Heart right ventricle (tissue), 16 donors: ENCODE measurements around the gene ABCC4. TPM values are rescaled to one million over a fixed set of nuclear protein-coding genes. Genes with fewer than 3 reads are reported as not detected.

Experiments
- ATAC-seq, 8 donors: fragments of 200-7000 bp; cut with Tn5 transposase; one replicate each; pipeline ENCODE4 v1.9.1; 2020; ENCODE audit warnings: mild to moderate bottlenecking in 8 of 8, moderate library complexity in 8 of 8, moderate number of reproducible peaks in 1 of 8
- DNase-seq, 2 donors: peaks; one replicate each; pipeline ENCODE4 v3.0.0-alpha.2; 2020
- H3K27ac ChIP-seq, 10 donors: fragments of 200-600 bp; sonication (generic) in 2 of 10; one replicate each; pipeline versions ENCODE4 v1.5.0 to v1.8.0; 2020 to 2022; ENCODE audit warnings: mild to moderate bottlenecking in 3 of 10
- H3K27me3 ChIP-seq, 7 donors: fragments of 200-600 bp; one replicate each; pipeline ENCODE4 v1.8.0; 2021 to 2022; ENCODE audit warnings: mild to moderate bottlenecking in 2 of 7
- H3K36me3 ChIP-seq, 9 donors: fragments of 200-600 bp; sonication (generic) in 1 of 9; one replicate each; pipeline versions ENCODE4 v1.5.0 to v1.8.0; 2020 to 2022; ENCODE audit warnings: mild to moderate bottlenecking in 2 of 9
- H3K4me1 ChIP-seq, 9 donors: fragments of 200-600 bp; sonication (generic) in 1 of 9; one replicate each; pipeline versions ENCODE4 v1.5.0 to v1.8.0; 2020 to 2022; ENCODE audit warnings: mild to moderate bottlenecking in 4 of 9
- H3K4me3 ChIP-seq, 10 donors: fragments of 200-600 bp; sonication (generic) in 2 of 10; one replicate each; pipeline versions ENCODE4 v1.5.0 to v1.8.0; 2020 to 2022; ENCODE audit warnings: mild to moderate bottlenecking in 7 of 10, moderate library complexity in 2 of 10
- H3K9me3 ChIP-seq, 11 donors: fragments of 200-600 bp in 10 of 11; sonication (generic) in 2 of 11; one replicate each; pipeline versions ENCODE4 v1.5.0 to v1.8.0; 2013 to 2022; ENCODE audit warnings: mild to moderate bottlenecking in 2 of 11, control low read depth in 1 of 11, moderate library complexity in 1 of 11
- WGBS, 2 donors: extraction: QIAGEN DNeasy Blood & Tissue Kit; methylation state at CpG; one replicate each; pipeline ENCODE4 v1.1.7; 2013; ENCODE audit warnings: inconsistent platforms in 1 of 2; 5-methylcytosine and 5-hydroxymethylcytosine counted together
- intact Hi-C, 10 donors: fragments of 100-400 bp; cut with DNase I; formaldehyde crosslinking; loops; one replicate each; pipeline versions ENCODE4 v1.11.1 to v1.14.2; 2022
- polyA plus RNA-seq, 2 donors: library from polyadenylated mRNA; stranded (reverse); fragments of 200-250 nt; gene quantifications; one replicate each; pipeline ENCODE4 v1.2.3, GENCODE V29; 2013
- total RNA-seq, 10 donors: library from RNA; stranded (reverse); fragmentation: NEBNext Ultra II Directional in 3 of 10; extraction: Animal tissue kit (Norgen Biotek cat#: 25700) in 3 of 10; gene quantifications; one replicate each; pipeline versions ENCODE4 v1.2.1 to v1.2.4, GENCODE V29; 2021 to 2023
- TF ChIP-seq, protein P1 (sequence below), 9 donors: fragments of 200-600 bp; sonication (generic) in 2 of 9; IDR thresholded peaks; one replicate each; pipeline versions ENCODE4 v1.5.0 to v1.8.0; 2021 to 2022; ENCODE audit warnings: antibody characterized with exemption in 9 of 9, mild to moderate bottlenecking in 5 of 9, moderate library complexity in 1 of 9
- donor health status: Arrhythmogenic right ventricular cardiomyopathy.
- donor health status: ischemic (EF 13 %, LVEDD 7.1; RV severe dilation, severe dysfunction).
- donor health status: healthy with polysubstance abuse.
- donor health status: DM: no; HTN: yes; CAD: no.
- donor health status: DM: no; HTN: no; CAD: no.
- donor health status: ischemic (EF 25% LVEDD 6.9; RV normal size, moderate dysfunction).
- donor health status: ischemic (EF 25% LVEDD 5.7; RV mildly dilated, moderate dysfunction).
- donor health status: healthy.
- donor health status: DM: yes; HTN: yes; CAD: no.
- donor health status: Ischemic cardiomyopathy.
- donor health status: ischemic (EF 35%, LVEDD 5.7; RV mildly dilated, moderate dysfunction).
- donor health status: nonischemic (EF 11% LVEDD 7.7; RV severe dilation, severe dysfunction).
- donor health status: DM: yes; HTN: yes; CAD: no.
- donor health status: PGD.
- donor health status: ischemic (EF 29% LVEDD 5.4; RV normal size, mild dysfunction).
- donor health status: nonischemic (EF 23%, LVEDD 6.1; RV moderate dilation, normal function).

The ABCC4 gene
- total and polyA plus RNA-seq, 12 donors = 1.1 to 6.7 (median 3.9) TPM

GRCh38 chr13:95298971-95299621 lies 2.2 kb downstream of the ABCC4 start:
- Histone ChIP-seq H3K36me3 (no peaks in the 10 kb centered on the region), H3K4me3 (no peak overlapping the region), H3K9me3 (no peaks in the 10 kb centered on the region), H3K4me1 (peaks cover 0 to 42% (median 22%) of the 10 kb centered on the region in 9 donors), H3K27me3 (peaks cover 0 to 10% (median 0%) of the 10 kb centered on the region in 7 donors), H3K27ac (peak overlapping the region in 1 of 10 donors; percentile 23)
- DNase-seq = no peak
- intact Hi-C loops = loop anchor here in 7 of 10 donors (5.0 to 10.0 kb wide), 5 partner anchors 78 to 176 kb away; no protein-coding TSS in a partner anchor
- ATAC-seq = peak in 1 of 8 donors; percentile 14
- WGBS, 2 donors = 85 to 87% methylated on average over 11 of the region's 11 CpGs
- TF ChIP-seq, protein P1, sequence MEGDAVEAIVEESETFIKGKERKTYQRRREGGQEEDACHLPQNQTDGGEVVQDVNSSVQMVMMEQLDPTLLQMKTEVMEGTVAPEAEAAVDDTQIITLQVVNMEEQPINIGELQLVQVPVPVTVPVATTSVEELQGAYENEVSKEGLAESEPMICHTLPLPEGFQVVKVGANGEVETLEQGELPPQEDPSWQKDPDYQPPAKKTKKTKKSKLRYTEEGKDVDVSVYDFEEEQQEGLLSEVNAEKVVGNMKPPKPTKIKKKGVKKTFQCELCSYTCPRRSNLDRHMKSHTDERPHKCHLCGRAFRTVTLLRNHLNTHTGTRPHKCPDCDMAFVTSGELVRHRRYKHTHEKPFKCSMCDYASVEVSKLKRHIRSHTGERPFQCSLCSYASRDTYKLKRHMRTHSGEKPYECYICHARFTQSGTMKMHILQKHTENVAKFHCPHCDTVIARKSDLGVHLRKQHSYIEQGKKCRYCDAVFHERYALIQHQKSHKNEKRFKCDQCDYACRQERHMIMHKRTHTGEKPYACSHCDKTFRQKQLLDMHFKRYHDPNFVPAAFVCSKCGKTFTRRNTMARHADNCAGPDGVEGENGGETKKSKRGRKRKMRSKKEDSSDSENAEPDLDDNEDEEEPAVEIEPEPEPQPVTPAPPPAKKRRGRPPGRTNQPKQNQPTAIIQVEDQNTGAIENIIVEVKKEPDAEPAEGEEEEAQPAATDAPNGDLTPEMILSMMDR (IDR thresholded peaks at IDR 0.05) = no peak

DNA sequence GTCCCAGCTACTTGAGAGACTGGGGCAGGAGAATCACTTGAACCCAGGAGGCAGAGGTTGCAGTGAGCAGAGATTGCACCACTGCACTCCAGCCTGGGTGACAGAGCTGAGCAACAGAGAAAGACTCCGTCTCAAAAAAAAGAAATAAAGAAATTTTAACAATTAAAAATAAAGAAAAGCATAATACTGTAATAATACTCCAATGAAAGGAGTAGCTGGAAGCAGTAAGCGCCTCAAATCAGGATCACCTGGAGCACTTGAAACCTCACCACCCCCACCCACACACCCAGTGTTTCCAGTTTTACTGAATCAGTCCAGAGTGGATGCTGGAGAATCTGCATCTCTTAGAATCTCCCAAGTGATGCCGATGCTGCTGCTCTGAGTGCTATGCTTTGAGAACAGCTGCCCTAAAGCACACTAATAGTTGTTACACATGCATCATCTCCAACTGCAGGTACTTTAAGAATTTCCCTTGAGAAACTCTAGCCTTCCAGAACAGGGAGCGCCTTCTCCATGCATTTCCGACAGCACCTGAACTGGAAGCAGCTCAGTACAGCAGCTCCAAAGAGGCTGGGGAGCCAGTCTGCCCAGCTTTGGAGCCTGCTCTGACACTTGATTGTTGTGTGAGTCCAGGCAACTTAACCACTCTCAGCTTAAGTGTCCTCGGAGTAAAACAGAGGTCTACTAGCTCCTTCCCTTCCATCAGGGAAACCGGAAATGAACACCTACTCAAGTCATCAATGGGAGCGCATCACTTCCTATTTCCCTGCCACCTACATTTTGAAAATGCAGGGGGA lies 2.9 kb downstream of the ABCC4 start:
- DNase-seq (no peak), ATAC-seq (no peak)
- Histone ChIP-seq H3K27ac (peak overlapping the region in 1 of 10 donors; percentile 23), H3K27me3 (peaks cover 0 to 10% (median 0%) of the 10 kb centered on the region in 7 donors), H3K4me3 (no peak overlapping the region), H3K9me3 (no peaks in the 10 kb centered on the region), H3K4me1 (peaks cover 0 to 42% (median 22%) of the 10 kb centered on the region in 9 donors), H3K36me3 (no peaks in the 10 kb centered on the region)
- TF ChIP-seq, protein P1 (IDR thresholded peaks at IDR 0.05) = no peak
- intact Hi-C loops = loop anchor here in 7 of 10 donors (5.0 to 10.0 kb wide), 5 partner anchors 79 to 176 kb away; no protein-coding TSS in a partner anchor
- 82 to 86% methylated on average over 8 of the region's 8 CpGs for WGBS, 2 donors

DNA sequence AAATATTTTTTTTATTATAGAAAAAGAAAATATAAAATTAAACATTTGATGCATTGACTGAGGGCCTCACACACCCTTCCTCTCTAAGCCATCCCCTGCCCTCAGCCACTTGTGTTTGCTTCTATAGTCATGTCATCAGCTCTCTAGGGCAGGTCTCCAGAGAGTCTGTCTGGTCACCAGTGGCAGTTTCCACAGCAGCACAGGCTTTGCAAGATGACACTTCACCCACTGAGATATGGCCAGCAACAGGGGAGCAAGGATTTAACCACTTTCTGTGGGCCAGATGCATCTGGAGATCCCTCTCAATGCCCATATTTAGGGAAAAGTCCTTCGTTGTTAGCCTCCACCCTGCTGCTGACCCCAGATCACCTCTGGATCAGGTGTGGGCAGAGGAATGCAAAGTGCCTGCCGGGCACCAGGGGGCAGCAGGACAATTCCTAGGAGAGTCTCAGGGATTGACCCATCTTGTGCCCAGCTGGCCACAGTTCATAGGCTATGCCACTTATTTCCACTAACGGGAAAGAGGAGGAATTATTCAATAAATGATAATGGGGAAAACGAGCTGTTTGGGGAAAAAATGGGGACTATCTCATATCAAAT lies 4.8 kb downstream of the ABCC4 start:
- 35 to 43% methylated on average over 4 of the region's 4 CpGs for WGBS, 2 donors
- H3K27ac ChIP-seq = peak overlapping the region in 1 of 10 donors; percentile 52
- intact Hi-C loops = loop anchor here in 7 of 10 donors (1.0 to 10.0 kb wide), 7 partner anchors 81 to 178 kb away; no protein-coding TSS in a partner anchor
- H3K4me1 ChIP-seq = peaks cover 0 to 33% (median 14%) of the 10 kb centered on the region in 9 donors
- ATAC-seq = peak in 7 of 8 donors; percentile 34 to 79 (median 45)
- H3K9me3 ChIP-seq = no peaks in the 10 kb centered on the region
- TF ChIP-seq, protein P1 (IDR thresholded peaks at IDR 0.05) = peak; percentile 21 to 74 (median 62)
- DNase-seq = peak; percentile 38
- H3K36me3 ChIP-seq = no peaks in the 10 kb centered on the region
- no peak overlapping the region for H3K4me3 ChIP-seq
- H3K27me3 ChIP-seq = no peaks in the 10 kb centered on the region

- Histone ChIP-seq H3K9me3 (no peaks in the 10 kb centered on the region), H3K4me1 (peaks cover 0 to 28% (median 7%) of the 10 kb centered on the region in 9 donors), H3K27ac (no peak overlapping the region), H3K4me3 (no peak overlapping the region), H3K27me3 (no peaks in the 10 kb centered on the region), H3K36me3 (no peaks in the 10 kb centered on the region)
- TF ChIP-seq, protein P1 (IDR thresholded peaks at IDR 0.05) = no peak
- DNase-seq (no peak), ATAC-seq (no peak)
- WGBS, 2 donors = 95 to 98% methylated on average over 8 of the region's 8 CpGs
- intact Hi-C loops = loop anchor here in 7 of 10 donors (5.0 to 10.0 kb wide), 5 partner anchors 82 to 180 kb away; no protein-coding TSS in a partner anchor
These were observed 6.2 kb downstream of the ABCC4 start for GRCh38 chr13:95295026-95295425.
